ENCODE measurements around the gene RIGI. TPM values are rescaled to one million over a fixed set of nuclear protein-coding genes. Genes with fewer than 3 reads are reported as not detected.

RIGI gene
- total and polyA plus RNA-seq, 10 of the 15 experiments (the other 5 are each of a cell fraction or from before 2014, with no cell fraction given): 5.3 to 15.2 (median 9.1) TPM

DNA sequence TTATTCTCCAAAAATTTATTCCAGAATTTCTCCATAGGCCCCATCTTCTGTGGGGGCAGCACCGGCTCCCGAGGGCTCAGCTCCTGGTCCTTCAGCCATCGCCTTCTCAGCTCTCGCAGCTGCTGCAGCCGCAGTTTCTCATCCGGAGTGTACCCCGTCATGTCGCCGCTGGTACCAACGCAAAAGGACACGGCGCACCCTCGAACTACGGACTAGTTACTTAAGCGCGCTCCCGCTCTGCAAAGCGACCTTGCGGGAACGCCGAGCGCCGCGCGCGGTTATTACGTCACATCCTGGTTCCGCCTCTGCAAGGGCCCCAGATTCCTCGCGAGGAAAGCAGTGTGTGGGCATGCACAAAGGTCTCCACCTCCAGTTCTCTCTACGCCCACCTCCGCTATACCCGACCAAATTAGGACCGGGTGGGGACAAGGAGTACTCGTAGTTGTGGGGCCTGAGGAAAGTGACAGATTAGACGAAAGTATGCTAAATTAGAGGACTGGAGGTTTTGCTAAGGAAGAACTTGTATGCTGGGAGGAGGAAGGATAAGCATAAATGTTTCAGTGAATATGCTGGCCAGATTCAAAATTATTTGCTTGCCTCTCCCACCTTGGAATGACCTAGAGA lies 47.0 kb upstream of the RIGI start, which contains the start of gene NDUFB6 (continued):
- TF ChIP-seq, protein P1, sequence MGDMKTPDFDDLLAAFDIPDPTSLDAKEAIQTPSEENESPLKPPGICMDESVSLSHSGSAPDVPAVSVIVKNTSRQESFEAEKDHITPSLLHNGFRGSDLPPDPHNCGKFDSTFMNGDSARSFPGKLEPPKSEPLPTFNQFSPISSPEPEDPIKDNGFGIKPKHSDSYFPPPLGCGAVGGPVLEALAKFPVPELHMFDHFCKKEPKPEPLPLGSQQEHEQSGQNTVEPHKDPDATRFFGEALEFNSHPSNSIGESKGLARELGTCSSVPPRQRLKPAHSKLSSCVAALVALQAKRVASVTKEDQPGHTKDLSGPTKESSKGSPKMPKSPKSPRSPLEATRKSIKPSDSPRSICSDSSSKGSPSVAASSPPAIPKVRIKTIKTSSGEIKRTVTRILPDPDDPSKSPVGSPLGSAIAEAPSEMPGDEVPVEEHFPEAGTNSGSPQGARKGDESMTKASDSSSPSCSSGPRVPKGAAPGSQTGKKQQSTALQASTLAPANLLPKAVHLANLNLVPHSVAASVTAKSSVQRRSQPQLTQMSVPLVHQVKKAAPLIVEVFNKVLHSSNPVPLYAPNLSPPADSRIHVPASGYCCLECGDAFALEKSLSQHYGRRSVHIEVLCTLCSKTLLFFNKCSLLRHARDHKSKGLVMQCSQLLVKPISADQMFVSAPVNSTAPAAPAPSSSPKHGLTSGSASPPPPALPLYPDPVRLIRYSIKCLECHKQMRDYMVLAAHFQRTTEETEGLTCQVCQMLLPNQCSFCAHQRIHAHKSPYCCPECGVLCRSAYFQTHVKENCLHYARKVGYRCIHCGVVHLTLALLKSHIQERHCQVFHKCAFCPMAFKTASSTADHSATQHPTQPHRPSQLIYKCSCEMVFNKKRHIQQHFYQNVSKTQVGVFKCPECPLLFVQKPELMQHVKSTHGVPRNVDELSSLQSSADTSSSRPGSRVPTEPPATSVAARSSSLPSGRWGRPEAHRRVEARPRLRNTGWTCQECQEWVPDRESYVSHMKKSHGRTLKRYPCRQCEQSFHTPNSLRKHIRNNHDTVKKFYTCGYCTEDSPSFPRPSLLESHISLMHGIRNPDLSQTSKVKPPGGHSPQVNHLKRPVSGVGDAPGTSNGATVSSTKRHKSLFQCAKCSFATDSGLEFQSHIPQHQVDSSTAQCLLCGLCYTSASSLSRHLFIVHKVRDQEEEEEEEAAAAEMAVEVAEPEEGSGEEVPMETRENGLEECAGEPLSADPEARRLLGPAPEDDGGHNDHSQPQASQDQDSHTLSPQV (IDR thresholded peaks at IDR 0.05): no peak
- TF ChIP-seq RUNX3 (IDR thresholded peaks at IDR 0.05; ENCODE audit: low read length) (peak; percentile 87), MEF2A (IDR thresholded peaks at IDR 0.05; ENCODE audit: insufficient read depth, low read depth, low read length) (0 out of 2 replicates have a peak, but pooled peaks have one; percentile 46), DPF2 (IDR thresholded peaks at IDR 0.05) (0 out of 2 replicates have a peak, but pooled peaks have one; percentile 32), PML (IDR thresholded peaks at IDR 0.05; ENCODE audit: low read length) (peak; percentile 88), SIX5 (IDR thresholded peaks at IDR 0.05; ENCODE audit: low read depth, low read length, severe bottlenecking) (peak; percentile 60), SUPT20H (IDR thresholded peaks at IDR 0.05; ENCODE audit: borderline replicate concordance, control insufficient read depth, low read depth, low read length) (no peak), NFYA (IDR thresholded peaks at IDR 0.05; ENCODE audit: borderline replicate concordance, low read depth, low read length) (no peak), ZSCAN29 (IDR thresholded peaks at IDR 0.05) (no peak), FOS (IDR thresholded peaks at IDR 0.05; ENCODE audit: borderline replicate concordance, extremely low read depth, insufficient read length) (no peak), HDAC6 (IDR thresholded peaks at IDR 0.05; ENCODE audit: unreplicated experiment) (no peak), KDM1A (IDR thresholded peaks at IDR 0.05; ENCODE audit: borderline replicate concordance) (no peak), JUND (IDR thresholded peaks at IDR 0.05; ENCODE audit: low read depth, low read length) (no peak), CEBPB (IDR thresholded peaks at IDR 0.05; ENCODE audit: borderline replicate concordance in 1 of 2, low read depth in 2 of 2, low read length in 2 of 2) (no peak), RELA (IDR thresholded peaks at IDR 0.05; ENCODE audit: borderline replicate concordance, partially characterized antibody) (peak; percentile 19)
- TF ChIP-seq, protein P2, sequence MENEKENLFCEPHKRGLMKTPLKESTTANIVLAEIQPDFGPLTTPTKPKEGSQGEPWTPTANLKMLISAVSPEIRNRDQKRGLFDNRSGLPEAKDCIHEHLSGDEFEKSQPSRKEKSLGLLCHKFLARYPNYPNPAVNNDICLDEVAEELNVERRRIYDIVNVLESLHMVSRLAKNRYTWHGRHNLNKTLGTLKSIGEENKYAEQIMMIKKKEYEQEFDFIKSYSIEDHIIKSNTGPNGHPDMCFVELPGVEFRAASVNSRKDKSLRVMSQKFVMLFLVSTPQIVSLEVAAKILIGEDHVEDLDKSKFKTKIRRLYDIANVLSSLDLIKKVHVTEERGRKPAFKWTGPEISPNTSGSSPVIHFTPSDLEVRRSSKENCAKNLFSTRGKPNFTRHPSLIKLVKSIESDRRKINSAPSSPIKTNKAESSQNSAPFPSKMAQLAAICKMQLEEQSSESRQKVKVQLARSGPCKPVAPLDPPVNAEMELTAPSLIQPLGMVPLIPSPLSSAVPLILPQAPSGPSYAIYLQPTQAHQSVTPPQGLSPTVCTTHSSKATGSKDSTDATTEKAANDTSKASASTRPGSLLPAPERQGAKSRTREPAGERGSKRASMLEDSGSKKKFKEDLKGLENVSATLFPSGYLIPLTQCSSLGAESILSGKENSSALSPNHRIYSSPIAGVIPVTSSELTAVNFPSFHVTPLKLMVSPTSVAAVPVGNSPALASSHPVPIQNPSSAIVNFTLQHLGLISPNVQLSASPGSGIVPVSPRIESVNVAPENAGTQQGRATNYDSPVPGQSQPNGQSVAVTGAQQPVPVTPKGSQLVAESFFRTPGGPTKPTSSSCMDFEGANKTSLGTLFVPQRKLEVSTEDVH (IDR thresholded peaks at IDR 0.05; ENCODE audit: low read depth, partially characterized antibody): peak; percentile 80
- TF ChIP-seq, protein P3, sequence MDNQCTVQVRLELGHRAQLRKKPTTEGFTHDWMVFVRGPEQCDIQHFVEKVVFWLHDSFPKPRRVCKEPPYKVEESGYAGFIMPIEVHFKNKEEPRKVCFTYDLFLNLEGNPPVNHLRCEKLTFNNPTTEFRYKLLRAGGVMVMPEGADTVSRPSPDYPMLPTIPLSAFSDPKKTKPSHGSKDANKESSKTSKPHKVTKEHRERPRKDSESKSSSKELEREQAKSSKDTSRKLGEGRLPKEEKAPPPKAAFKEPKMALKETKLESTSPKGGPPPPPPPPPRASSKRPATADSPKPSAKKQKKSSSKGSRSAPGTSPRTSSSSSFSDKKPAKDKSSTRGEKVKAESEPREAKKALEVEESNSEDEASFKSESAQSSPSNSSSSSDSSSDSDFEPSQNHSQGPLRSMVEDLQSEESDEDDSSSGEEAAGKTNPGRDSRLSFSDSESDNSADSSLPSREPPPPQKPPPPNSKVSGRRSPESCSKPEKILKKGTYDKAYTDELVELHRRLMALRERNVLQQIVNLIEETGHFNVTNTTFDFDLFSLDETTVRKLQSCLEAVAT (IDR thresholded peaks at IDR 0.05): peak; percentile 96
- TF ChIP-seq, protein P4, sequence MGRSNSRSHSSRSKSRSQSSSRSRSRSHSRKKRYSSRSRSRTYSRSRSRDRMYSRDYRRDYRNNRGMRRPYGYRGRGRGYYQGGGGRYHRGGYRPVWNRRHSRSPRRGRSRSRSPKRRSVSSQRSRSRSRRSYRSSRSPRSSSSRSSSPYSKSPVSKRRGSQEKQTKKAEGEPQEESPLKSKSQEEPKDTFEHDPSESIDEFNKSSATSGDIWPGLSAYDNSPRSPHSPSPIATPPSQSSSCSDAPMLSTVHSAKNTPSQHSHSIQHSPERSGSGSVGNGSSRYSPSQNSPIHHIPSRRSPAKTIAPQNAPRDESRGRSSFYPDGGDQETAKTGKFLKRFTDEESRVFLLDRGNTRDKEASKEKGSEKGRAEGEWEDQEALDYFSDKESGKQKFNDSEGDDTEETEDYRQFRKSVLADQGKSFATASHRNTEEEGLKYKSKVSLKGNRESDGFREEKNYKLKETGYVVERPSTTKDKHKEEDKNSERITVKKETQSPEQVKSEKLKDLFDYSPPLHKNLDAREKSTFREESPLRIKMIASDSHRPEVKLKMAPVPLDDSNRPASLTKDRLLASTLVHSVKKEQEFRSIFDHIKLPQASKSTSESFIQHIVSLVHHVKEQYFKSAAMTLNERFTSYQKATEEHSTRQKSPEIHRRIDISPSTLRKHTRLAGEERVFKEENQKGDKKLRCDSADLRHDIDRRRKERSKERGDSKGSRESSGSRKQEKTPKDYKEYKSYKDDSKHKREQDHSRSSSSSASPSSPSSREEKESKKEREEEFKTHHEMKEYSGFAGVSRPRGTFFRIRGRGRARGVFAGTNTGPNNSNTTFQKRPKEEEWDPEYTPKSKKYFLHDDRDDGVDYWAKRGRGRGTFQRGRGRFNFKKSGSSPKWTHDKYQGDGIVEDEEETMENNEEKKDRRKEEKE (IDR thresholded peaks at IDR 0.05): no peak

Measured in GM12878 (cell line).